Activated CD8-positive, alpha-beta T cell treated with anti-CD3 and anti-CD28 coated beads for 36 hours (primary cell): ENCODE measurements around the gene PPP1R16B. TPM values are rescaled to one million over a fixed set of nuclear protein-coding genes. Genes with fewer than 3 reads are reported as not detected.

Experiments used
- ATAC-seq: fragments of 200-7000 bp; cut with Tn5 transposase; one replicate; pipeline ENCODE4 v1.10.0; 2021; ENCODE audit warnings: mild to moderate bottlenecking, moderate library complexity
- CTCF ChIA-PET: fragments of 350-600 bp; sonication (Branson Sonifier 250); formaldehyde crosslinking; loops from one replicate; lab custom pipeline; 2021; ENCODE audit warnings: antibody characterized with exemption; lab: Charles Lee
- POLR2A ChIA-PET: fragments of 350-600 bp; sonication (Branson Sonifier 250); formaldehyde crosslinking; loops from one replicate; lab custom pipeline; 2021; ENCODE audit warnings: antibody characterized with exemption; lab: Charles Lee
- DNase-seq: peaks from one replicate; pipeline ENCODE4 v3.0.0-alpha.2; 2020
- H3K27ac Mint-ChIP-seq: one replicate; pipeline ENCODE4 v1.8.0; 2021; ENCODE audit warnings: mild to moderate bottlenecking, mixed read lengths
- H3K27me3 Mint-ChIP-seq: one replicate; pipeline ENCODE4 v1.8.0; 2021; ENCODE audit warnings: mixed read lengths
- H3K36me3 Mint-ChIP-seq: one replicate; pipeline ENCODE4 v1.8.0; 2021; ENCODE audit warnings: low read depth, mixed read lengths
- H3K4me1 Mint-ChIP-seq: one replicate; pipeline ENCODE4 v1.8.0; 2021; ENCODE audit warnings: low read depth, mixed read lengths
- H3K4me3 Mint-ChIP-seq: one replicate; pipeline ENCODE4 v1.8.0; 2021; ENCODE audit warnings: mild to moderate bottlenecking, moderate library complexity, mixed read lengths
- H3K9me3 Mint-ChIP-seq: one replicate; pipeline ENCODE4 v1.8.0; 2021; ENCODE audit warnings: mixed read lengths
- CTCF ChIP-seq: fragments of 200-600 bp; IDR thresholded peaks from one replicate; pipeline ENCODE4 v1.8.0; 2022; ENCODE audit warnings: antibody characterized with exemption, mild to moderate bottlenecking
- intact Hi-C: fragments of 100-400 bp; cut with micrococcal nuclease; formaldehyde crosslinking; loops from one replicate; pipeline ENCODE4 v1.10.0; 2022
- total RNA-seq, 2 experiments: library from RNA; stranded (reverse); gene quantifications; one replicate each; pipeline ENCODE4 v1.2.3, GENCODE V29; 2021

Gene PPP1R16B
- total RNA-seq, 2 experiments from 2014 or later, result 74.9 to 81.4 TPM

- no peaks in the 10 kb centered on the region for H3K27me3 Mint-ChIP-seq
- ATAC-seq, result peak; percentile 99
- DNase-seq, result peak; percentile 99
- intact Hi-C loops, result no loop called here
- H3K27ac Mint-ChIP-seq, result peak within 1 kb of the TSS; percentile 93
- POLR2A ChIA-PET, result interaction anchor here (0.6 to 3.2 kb wide), 20 partner anchors 8 to 527 kb away, joined by 3 to 20 read pairs (median 4); partner anchors contain the start of genes FAM83D and SNHG17
- CTCF ChIA-PET, result interaction anchor here (0.9 to 3.3 kb wide), 18 partner anchors 13 to 210 kb away, joined by 3 to 30 read pairs (median 5); partner anchors contain the start of gene FAM83D
- H3K4me1 Mint-ChIP-seq, result peaks cover 20% of the 10 kb centered on the region
- TF ChIP-seq CTCF, result peak; percentile 18
- peak within 1 kb of the TSS; percentile 87 for H3K4me3 Mint-ChIP-seq
- no peaks in the 10 kb centered on the region for H3K9me3 Mint-ChIP-seq
- peaks cover 7% of the 10 kb centered on the region for H3K36me3 Mint-ChIP-seq
Observed at GRCh38 chr20:38962044-38962927, 156.8 kb downstream of the PPP1R16B start, which contains the start of gene DHX35. TSS of gene DHX35 (plus strand) at chr20:38962344. CDS start at chr20:38962368, 24 bp downstream.

GRCh38 chr20:38962928-38963401, 157.5 kb downstream of the PPP1R16B start:
- no peaks in the 10 kb centered on the region for H3K27me3 Mint-ChIP-seq
- intact Hi-C loops, result no loop called here

DNA sequence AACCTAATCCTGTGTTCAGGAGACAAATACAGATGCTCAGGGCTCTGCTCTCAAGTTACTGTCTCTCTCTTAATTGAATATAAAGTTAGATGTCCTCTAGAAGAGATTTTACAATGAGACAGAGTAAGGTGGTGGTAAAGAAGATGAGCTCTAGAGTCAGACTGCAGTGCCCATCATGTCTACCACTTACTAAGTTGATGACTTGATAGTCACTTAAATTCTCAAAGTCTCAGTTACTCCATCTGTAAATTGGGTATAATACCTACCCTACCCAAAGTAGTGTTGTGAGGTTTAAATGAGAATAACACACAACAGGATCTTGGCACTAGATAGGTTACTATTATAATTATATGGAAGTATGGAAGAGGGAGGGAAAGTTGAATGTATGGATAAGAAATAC, 158.2 kb downstream of the PPP1R16B start:
- peaks cover 7% of the 10 kb centered on the region for H3K36me3 Mint-ChIP-seq
- H3K4me3 Mint-ChIP-seq, result no peak overlapping the region
- H3K4me1 Mint-ChIP-seq, result peaks cover 20% of the 10 kb centered on the region
- POLR2A ChIA-PET, result interaction anchor here (1.3 to 3.2 kb wide), 4 partner anchors 9 to 86 kb away, joined by 4 to 20 read pairs (median 6); partner anchors contain the start of gene FAM83D
- no peaks in the 10 kb centered on the region for H3K27me3 Mint-ChIP-seq
- no peaks in the 10 kb centered on the region for H3K9me3 Mint-ChIP-seq
- intact Hi-C loops, result no loop called here
- TF ChIP-seq CTCF, result no peak
- CTCF ChIA-PET, result interaction anchor here (0.9 to 3.3 kb wide), 8 partner anchors 9 to 85 kb away, joined by 3 to 30 read pairs (median 9); partner anchors contain the start of gene FAM83D
- no peak for DNase-seq
- no peak overlapping the region for H3K27ac Mint-ChIP-seq
- ATAC-seq, result no peak

More at GRCh38 chr20:38962928-38963401, 157.5 kb downstream of the PPP1R16B start:
- POLR2A ChIA-PET, result interaction anchor here (0.6 to 3.2 kb wide), 13 partner anchors 8 to 527 kb away, joined by 3 to 20 read pairs (median 4); partner anchors contain the start of genes FAM83D and SNHG17
- H3K4me1 Mint-ChIP-seq, result peaks cover 20% of the 10 kb centered on the region
- CTCF ChIA-PET, result interaction anchor here (0.9 to 3.3 kb wide), 15 partner anchors 10 to 118 kb away, joined by 3 to 30 read pairs (median 6); partner anchors contain the start of gene FAM83D
- H3K27ac Mint-ChIP-seq, result peak overlapping the region; percentile 92
- peaks cover 7% of the 10 kb centered on the region for H3K36me3 Mint-ChIP-seq
- no peak for ATAC-seq
- DNase-seq, result no peak
- H3K4me3 Mint-ChIP-seq, result peak overlapping the region; percentile 87
- no peaks in the 10 kb centered on the region for H3K9me3 Mint-ChIP-seq
- TF ChIP-seq CTCF, result no peak

- CTCF ChIA-PET, result interaction anchor here (1.0 to 1.1 kb wide), 2 partner anchors 83 to 116 kb away, joined by 3 to 4 read pairs; no protein-coding TSS in a partner anchor
- Mint-ChIP-seq H3K4me3 (no peak overlapping the region), H3K36me3 (peaks cover 8% of the 10 kb centered on the region), H3K4me1 (peaks cover 20% of the 10 kb centered on the region), H3K9me3 (no peaks in the 10 kb centered on the region), H3K27me3 (no peaks in the 10 kb centered on the region), H3K27ac (no peak overlapping the region)
- no peak for TF ChIP-seq CTCF
- DNase-seq, result no peak
- POLR2A ChIA-PET, result interaction anchor here (1.8 kb wide), 1 partner anchor 9 kb away, joined by 5 read pairs; no protein-coding TSS in a partner anchor
- intact Hi-C loops, result no loop called here
- ATAC-seq, result no peak
Observed at GRCh38 chr20:38965264-38965663, 159.8 kb downstream of the PPP1R16B start.
